ENCODE results near the gene DHRS11.

DHRS11 gene

GRCh38 chr17:36594626-36595401, 3.1 kb downstream of the DHRS11 start:
- FAIRE-seq (no peak), DNase-seq (ENCODE audit: insufficient read length, low spot score) (no peak)
- no peak for TF ChIP-seq CTCF (IDR thresholded peaks at IDR 0.05; ENCODE audit: insufficient read depth, missing control alignments)

DNA sequence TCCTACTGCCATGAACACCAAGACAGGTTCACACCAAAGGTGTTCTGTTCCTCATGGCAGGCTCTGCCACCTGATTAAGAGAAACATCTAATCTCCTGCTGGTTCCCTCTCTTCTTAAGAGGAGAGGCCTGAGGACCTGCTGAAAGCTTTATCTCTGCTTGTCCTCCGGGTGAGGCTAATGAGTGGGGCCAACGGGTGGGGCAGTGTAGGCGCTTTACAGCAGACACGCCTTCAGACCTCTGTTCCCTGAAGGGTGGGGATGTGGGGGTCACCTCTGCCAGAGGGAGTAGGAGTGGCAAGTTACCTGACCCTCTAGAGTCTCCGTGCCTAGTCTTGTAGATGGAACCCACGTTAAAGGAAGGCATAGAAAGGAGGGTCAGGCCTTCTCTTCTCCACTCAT, 5.5 kb downstream of the DHRS11 start:
- DNase-seq (ENCODE audit: insufficient read length, low spot score) (no peak), FAIRE-seq (no peak)
- no peak for TF ChIP-seq CTCF (IDR thresholded peaks at IDR 0.05; ENCODE audit: insufficient read depth, missing control alignments)

GRCh38 chr17:36597866-36598777, 6.4 kb downstream of the DHRS11 start:
- no peak for TF ChIP-seq CTCF (IDR thresholded peaks at IDR 0.05; ENCODE audit: insufficient read depth, missing control alignments)
- FAIRE-seq, result no peak
- DNase-seq (ENCODE audit: insufficient read length, low spot score), result no peak

DNA sequence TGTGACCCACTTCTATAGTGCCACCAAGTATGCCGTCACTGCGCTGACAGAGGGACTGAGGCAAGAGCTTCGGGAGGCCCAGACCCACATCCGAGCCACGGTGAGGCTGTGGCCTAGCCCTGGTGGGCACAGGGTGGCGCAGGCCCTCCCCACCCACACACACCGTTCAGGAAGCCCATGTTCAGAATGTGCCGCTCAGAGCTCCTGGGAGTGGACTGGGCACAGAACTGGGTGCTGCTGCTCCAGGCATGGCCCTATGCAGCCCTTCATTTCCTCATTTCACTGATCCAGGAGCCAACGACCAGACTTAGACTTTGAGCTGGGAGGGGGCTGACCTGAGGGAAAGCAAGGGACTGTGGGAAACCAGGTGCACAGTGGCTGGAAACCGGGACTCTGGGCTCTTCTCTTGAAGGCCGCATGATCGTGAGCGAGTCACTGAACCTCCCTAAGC, 7.3 kb downstream of the DHRS11 start:
- TF ChIP-seq CTCF (IDR thresholded peaks at IDR 0.05; ENCODE audit: insufficient read depth, missing control alignments), result no peak
- FAIRE-seq (no peak), DNase-seq (ENCODE audit: insufficient read length, low spot score) (no peak)

DNA sequence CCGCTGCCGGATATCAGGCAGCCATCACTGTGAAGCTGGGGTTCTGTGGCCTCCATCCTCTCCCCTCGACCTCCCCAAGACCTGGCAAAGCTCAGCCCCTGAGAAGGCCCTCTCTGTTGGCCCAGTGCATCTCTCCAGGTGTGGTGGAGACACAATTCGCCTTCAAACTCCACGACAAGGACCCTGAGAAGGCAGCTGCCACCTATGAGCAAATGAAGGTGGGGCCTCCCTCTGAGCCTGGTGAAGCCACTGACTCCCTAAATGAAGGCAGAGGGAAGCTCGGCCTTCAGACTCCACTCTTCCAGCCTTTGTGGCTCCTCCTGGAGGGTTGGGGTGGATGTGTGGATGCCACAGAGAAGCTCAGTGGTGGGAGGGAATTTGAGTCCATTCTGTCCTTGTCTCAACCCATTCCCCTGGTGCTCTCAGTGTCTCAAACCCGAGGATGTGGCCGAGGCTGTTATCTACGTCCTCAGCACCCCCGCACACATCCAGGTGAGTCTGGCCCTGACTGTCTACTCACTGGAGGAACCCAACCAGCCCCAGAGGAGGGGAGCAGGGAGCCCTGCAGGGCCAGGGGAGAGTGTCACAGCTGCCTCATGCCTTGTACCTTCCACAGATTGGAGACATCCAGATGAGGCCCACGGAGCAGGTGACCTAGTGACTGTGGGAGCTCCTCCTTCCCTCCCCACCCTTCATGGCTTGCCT, 8.0 kb downstream of the DHRS11 start:
- no peak for TF ChIP-seq CTCF (IDR thresholded peaks at IDR 0.05; ENCODE audit: insufficient read depth, missing control alignments)
- DNase-seq (ENCODE audit: insufficient read length, low spot score) (no peak), FAIRE-seq (no peak)

DNA sequence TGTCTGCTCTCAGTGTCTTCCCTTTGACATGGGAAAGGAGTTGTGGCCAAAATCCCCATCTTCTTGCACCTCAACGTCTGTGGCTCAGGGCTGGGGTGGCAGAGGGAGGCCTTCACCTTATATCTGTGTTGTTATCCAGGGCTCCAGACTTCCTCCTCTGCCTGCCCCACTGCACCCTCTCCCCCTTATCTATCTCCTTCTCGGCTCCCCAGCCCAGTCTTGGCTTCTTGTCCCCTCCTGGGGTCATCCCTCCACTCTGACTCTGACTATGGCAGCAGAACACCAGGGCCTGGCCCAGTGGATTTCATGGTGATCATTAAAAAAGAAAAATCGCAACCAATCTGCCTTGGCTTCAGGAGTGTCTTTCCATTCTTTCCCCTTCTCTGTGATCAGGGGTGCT, 8.8 kb downstream of the DHRS11 start:
- DNase-seq (ENCODE audit: insufficient read length, low spot score) (no peak), FAIRE-seq (no peak)
- TF ChIP-seq CTCF (IDR thresholded peaks at IDR 0.05; ENCODE audit: insufficient read depth, missing control alignments), result no peak
